HG03432 (cell line): ENCODE data around the gene TIMM44.

Source experiments
- ATAC-seq: cut with Tn5 transposase; IDR thresholded peaks from one replicate; pipeline ENCODE4 v1.9.1; 2021; ENCODE audit warnings: mild to moderate bottlenecking, moderate library complexity; ENCODE audit not compliant: unreplicated experiment

The TIMM44 gene

GRCh38 chr19:7881910-7882309 is 61.6 kb downstream of the TIMM44 start:
- no peak for ATAC-seq

GRCh38 chr19:7879836-7880235 is 63.6 kb downstream of the TIMM44 start:
- no peak for ATAC-seq

GRCh38 chr19:7879111-7879807 is 64.2 kb downstream of the TIMM44 start:
- no peak for ATAC-seq

GRCh38 chr19:7877249-7877836 is 66.1 kb downstream of the TIMM44 start:
- ATAC-seq: no peak
